ENCODE measurements around the gene TTC7B.

GRCh38 chr14:90740081-90740480 is 76.1 kb downstream of the TTC7B start:
- TF ChIP-seq CTCF (IDR thresholded peaks at IDR 0.05; ENCODE audit: control extremely low read depth in 1 of 3, insufficient read depth in 1 of 3, low read depth in 1 of 3, low read length in 3 of 3), result no peak
- no peak for TF ChIP-seq JUND (IDR thresholded peaks at IDR 0.05; ENCODE audit: low read length)
- TF ChIP-seq SRF (IDR thresholded peaks at IDR 0.05; ENCODE audit: low read depth, low read length), result no peak
- no peak for TF ChIP-seq CHD2 (IDR thresholded peaks at IDR 0.05; ENCODE audit: low read length)
